Stimulated activated CD4-positive, alpha-beta T cell treated with anti-CD3 and anti-CD28 coated beads, Interleukin-12 subunit alpha, Interleukin-12 subunit beta, amount 100 ng/mL, for 48 hours (primary cell): ENCODE data around the gene PI4KA.

ENCODE experiments used
- DNase-seq, 3 donors: peaks; one replicate each; pipeline ENCODE4 v3.0.0-alpha.2; 2020; ENCODE audit warnings: low read depth in 2 of 3, low spot score in 1 of 3

The PI4KA gene

DNA sequence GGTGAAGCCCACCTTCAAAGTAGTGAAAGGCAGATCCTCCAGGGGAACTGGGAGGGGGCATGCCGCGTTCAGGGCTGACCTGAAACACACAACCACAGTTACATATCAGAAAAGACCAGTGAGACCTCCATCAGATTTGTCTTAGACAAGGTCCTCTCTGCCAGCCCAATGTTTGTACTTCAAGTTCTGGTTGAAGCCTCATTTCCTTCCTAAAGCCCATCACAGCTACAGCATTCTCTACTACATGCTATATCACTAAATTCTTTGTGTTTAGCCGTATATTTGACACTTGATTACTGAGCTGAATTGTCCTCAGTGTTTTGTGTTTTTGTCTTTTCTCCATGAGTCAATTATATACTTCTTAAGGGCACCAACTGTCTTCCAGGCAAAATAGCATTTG, 40.1 kb downstream of the PI4KA start:
- DNase-seq, result no peak

DNA sequence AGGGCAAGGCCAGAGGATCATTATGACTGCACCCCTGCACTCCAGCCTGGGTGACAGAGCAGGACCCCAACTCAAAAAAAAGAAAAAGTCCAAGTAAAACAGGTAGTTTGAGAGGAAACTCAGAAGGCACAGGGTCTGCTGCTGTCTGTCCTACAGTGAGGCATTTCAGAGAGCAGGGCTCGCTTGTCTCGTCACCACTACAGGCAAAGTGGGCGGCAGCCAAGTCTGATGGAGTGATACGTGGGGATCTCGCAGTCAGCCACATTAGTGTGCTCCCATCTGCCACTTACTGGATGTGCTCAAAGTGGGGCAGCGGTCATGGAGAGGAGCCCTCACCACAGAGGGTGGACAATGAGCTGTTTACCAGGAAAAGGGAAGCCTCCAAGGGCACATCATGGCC, 42.1 kb downstream of the PI4KA start:
- no peak for DNase-seq

DNA sequence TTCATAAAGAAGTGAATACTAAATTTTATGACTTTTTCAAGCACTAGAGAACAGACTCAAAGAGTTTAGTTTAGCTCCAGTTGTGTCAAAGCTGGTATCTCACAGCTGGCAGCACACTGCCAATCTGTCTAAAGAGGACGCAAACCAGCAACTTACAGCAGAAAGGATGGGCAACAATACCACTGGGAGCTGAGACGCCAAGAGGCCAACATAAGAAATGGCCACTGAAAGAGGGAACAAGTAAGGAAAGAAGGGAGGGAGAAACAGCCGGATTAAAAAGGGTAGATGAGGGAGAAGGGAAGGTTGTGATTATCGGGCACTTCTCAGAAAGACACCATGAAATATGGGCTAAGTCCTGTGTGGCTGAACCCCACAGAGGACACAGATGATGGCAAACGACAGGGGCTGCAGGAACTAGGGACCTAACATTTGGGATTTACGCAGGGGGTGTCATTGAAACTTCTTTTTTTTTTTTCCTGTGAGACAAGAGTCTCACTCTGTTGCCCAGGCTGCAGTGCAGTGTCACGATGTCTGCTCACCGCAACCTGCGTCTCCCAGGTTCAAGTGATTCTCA, 43.0 kb downstream of the PI4KA start:
- no peak for DNase-seq

DNA sequence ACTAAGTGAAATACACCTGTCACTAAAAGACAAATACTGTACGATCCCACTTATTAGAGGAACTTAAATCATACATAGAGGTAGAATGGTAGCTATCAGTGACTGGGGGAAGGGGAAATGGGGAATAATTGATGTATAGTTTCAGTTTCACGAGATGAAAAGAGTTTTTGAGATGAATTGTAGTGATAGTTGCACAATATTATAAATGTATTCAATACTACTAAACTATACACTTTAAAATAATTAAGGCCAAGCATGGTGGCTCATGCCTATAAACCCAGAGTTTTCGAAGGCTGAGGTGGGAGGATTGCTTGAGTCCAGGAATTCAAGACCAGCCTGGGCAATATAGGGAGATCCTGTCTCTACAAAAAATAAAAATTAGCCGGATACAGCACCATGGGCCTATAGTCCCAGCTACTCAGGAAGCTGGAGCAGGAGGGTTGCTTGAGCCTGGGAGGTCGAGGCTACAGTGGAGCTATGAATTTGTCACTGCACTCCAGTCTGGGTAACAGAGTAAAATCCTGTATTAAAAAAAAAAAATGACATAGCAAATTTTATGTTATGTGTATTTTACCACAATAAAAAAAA, 44.3 kb downstream of the PI4KA start:
- DNase-seq, result no peak

DNA sequence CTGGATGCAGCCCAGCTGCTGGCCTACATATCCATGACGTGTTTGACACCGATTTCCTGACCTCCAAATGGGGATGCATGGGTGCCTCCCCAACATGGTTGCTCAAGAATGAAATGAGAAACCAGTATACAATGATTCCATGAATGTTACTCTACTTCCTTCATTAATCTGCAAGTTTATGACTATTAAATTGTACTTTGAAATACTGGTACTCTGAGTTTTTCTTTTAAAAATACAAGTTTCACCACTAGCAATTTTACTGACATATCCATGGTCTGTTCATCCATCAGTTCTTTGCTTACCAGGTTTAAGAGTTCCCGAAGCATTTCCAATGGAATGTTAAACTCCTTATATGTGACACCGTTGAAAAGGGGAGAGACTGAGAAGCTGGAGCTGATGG, 45.6 kb downstream of the PI4KA start:
- no peak for DNase-seq

DNA sequence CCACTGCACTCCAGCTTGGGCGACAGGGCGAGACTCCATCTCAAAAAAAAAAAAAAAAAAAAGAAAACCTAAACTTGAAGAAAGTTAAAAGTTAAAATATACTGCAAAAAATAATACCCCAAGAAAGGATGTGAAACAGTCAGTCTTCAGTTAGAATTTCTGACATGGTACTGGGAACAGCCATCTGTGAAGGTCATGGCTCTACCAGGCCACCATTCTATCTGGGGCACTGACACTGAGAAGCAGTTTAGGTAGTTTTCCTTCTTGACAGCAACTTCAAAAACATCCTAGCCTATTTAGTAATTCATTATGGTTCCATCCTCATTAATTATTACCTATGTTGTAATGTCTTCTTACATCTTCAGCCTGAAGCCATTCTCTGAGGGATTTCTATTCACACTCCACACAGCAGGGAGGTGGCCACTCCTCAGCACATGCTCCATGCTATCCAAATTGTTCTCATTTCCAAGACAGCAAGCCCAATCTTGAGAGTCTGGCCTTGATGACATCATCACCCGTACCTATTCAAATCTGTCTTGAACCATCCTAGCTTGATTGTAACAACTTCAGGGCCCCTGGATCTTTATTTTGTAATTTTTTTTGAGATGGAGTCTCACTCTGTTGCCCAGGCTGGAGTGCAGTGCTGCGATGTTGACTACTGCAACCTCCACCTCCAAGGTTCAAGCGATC, 46.5 kb downstream of the PI4KA start:
- DNase-seq, result no peak

DNA sequence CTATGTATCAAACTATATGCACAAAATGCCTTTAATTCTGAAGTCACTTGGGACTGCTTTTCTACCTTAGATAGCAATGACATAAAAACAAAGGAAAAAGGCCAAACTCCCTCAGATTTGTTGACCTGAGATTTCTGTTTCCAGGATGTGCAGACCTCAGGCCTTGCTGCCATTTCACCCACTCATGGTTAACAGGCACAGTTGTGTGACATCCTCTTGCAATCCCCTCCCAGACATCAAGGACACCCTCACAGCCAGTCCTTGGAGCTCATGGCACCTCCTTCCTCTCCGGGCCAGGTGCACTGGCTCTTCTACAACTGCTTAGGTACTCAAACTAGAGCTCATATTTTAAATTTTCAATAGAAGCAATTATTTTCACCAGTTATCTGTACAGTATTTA, 47.4 kb downstream of the PI4KA start:
- DNase-seq, result no peak

DNA sequence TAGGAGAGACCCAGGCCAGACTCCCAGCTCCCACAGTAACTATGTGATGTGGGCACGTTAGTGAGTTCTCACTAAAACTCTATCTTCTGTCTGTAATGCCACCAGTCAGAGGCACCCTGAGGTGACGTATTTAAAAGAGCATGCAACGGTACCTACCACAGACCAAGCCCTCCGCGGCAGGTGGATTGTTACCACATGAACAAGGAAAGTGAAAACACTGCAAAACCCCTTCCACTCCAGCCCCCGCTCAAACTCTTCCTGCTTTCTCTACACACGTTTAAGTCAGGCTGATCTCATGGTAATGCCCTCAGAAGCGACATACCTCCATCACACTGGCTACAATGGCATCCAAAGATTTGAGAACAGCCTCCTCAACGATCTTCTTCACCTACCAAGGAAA, 48.0 kb downstream of the PI4KA start:
- no peak for DNase-seq

DNA sequence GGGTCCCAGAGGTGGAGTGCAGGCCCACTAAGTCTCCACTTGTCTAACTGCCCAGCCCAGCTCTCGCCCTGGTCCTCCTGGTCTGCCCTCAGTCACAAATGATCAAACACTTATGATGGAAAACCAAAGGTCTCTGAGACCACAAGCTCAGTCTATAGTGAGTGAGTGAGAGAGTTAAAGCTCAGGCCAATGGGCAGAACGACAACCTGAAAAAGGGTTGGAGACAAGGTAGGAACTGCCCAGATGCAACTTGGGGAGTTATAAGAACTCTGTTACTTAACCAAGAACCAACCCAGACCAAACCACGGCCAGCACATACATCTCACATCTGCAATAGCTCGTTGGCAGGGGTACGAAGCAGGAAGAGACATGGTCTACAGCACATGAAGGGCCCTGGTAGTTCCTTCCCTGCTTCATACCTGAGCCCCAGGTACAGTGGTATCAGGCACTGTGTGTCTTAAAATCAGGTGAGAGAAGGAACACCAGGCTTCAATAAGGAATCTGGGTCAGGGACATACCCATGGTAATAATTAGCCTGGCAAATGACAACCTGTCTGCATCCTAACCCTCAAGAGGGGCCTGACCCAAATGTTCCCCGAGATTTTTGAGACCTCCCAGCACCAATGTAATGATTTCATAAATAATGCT, 48.9 kb downstream of the PI4KA start:
- DNase-seq, result no peak

DNA sequence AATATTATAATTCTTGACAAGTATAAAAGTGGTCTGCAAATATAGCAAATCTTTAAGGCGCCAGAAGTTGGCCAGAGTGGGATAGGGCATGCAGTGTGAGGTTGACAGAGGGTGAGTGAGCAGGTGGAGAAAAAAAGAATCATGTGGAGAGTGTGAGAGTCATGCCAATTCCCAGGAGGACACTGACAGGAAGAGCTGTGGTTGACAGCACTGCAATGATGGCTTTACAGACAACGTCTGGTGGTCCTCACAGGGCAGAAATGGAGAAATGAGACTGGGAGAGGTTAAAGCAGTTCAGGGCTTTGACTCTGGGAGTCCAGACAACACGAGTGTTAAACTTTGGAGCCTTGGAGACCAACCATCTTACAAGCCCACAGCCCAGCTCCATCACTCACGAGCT, 49.8 kb downstream of the PI4KA start:
- no peak for DNase-seq

DNA sequence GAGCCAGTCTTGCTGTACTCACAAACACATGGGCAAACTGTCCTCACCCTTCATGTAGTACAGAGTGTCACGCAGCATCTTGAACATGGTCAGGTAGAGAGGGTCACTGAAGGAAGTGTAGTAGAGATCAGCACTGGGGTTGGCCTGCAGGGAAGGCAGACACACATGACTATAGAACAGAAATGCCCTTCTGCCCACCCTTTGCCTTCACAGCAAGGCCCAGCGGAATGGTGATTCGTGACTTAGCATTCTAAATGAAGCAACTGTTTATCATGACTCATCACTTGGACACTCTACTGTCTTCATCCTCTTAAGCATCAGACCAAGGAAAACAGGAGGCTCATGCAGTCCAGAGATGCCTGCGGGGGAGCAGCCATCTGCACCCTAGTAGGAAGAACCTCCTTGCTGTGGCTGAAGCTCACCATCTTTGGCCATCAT, 51.3 kb downstream of the PI4KA start:
- DNase-seq, result no peak

DNA sequence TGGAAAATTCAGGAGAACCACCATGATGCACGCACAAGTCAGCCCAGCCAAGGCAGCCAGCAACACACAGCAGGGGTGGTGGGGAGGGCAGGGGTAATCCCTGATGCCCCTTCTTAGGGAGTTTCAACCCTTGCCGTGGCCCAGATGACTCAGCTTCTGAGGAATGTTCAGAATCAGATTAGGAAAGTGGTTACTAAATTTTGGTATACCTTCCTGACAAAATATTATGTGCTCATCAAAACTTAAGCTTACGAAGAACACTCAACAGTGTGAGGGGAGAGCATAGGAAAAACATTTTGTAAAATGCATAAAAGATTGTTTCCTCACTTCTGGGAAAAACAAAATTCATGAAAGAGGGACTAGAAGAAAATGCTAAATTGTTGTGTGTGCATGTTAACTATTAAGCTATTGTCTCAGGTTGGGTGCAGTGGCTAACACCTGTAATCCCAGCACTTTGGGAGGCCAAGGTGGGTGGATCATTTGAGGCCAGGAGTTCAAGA, 52.6 kb downstream of the PI4KA start:
- no peak for DNase-seq

DNA sequence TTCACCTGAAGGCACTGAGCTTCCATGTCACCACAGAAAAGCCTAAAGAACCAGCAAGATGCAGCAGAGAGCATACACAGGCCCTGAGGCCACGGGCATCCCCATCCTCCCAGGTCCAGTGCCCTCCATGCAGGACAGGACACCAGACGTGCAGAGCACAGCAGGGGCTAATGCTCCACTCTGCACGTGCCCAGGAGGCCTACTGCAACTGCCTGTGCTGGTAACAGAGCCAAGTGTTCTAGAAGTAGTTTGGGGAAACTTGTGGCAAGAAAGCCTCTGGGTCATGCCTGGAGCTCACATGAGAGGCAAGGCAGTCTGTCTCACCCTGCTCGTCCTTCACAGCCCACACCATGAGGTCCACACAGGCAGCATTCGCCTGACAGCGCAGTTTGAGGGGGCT, 54.0 kb downstream of the PI4KA start:
- no peak for DNase-seq

DNA sequence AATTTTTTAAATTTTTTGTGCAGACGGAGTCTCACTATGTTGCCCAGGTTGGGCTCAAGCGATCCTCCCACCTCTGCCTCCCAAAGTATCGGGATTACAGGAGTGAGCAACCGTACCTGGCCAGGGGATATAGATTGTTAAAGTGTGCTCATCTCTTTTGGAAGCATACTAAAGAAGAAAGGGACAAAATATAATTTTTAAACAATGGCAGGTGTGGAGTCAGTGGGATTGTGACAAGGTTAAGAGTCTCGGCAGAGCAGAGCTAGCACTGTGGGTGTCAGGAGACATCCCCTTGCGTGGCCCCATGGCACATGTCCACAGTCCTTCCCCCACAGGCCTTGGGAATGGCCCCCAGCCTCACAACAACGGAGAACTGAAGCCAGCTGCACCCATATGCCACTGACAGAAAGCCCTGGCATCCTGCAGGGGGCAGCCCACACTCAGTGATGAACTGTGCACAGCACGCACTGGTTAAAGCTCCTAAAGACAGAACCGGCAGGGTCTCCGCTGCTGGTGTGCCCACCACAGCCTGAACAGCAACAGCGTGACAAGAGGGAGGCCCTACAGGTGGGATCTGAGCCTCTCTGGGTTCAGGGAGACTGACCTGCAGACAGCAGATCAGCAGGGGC, 54.8 kb downstream of the PI4KA start:
- DNase-seq, result no peak

DNA sequence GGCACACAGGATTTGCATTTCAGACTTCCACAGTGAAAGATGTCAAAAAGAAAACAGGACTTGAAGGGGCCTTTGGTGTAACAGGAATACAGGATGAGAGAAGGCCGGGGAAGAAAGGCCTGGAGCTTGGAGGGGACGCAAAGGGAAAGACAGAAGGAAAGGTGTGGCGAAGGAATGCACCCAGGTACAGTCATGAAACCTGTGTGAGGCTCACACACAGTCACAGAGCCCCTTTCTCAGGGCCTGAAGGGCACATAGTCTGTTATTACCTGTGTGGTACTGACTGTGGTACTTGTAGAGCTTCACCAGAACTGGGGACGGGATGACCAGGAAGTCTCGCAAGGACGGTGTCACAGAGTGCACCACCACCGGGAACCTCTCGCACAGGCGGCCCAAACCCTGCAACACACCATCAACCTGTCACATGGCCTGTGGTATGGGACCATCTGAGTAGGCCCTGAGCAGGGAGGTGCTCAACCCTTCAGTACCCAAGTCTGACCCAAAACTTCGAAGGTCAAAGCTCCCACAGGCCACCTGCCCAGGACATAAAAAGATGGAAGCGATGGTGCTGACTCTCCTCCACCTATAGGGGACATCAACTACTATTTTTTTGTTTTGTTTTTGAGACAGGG, 55.6 kb downstream of the PI4KA start:
- DNase-seq, result no peak

DNA sequence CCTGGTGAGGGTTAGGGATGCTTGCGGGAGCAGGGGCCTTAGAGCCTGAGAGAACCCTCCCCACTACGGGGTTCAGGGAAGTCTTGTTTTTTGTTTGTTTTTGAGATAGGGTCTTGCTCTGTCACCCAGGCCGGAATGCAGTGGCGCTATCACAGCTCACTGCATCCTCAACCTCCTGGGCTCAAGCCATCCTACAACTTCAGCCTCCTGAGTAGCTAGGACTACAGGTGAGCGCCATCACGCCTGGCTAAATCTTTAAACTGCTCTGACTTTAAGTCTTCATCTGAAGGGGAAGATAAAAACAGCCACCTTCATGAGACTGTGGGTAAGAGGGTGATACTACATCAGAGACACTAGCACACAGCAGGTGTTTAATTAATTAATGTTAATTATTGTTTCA, 56.2 kb downstream of the PI4KA start:
- DNase-seq, result no peak

DNA sequence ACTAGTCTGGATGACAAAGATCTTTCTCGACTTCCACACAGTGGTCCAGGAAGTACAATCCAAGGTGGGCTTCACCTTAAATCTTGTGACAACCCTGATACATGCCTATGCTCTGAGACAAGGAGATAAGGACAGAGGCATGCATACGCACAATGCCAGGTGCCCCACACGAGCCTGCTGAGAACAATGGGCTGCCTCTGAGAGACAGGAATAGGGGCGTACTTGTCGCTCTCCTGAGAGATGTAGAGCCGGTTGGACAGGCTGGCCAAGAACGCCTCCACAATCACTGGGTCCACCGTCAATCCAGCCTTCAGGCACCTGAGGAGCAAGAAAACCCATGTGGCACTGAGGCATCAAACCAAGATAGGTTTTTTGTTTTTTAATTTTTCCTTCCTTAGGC, 59.2 kb downstream of the PI4KA start:
- DNase-seq, result no peak

DNA sequence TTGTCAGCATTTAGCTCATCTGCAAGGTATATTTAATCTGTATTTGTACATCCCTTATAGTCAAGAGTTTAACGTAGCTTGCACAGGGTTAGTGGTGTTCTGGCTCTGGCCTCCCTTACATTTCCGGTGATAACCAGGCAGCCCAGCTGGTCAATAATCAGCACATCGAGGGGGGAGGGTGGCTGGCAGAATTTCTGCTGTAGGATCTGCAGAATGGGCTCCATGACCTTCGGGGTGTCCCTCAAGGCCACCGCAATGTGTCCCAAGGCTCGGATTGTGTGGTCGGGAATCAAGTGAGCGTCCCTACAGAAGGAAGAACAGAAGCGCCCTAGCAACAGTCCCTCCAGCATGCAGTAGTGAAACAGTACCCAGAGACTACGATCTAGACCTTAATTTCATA, 59.6 kb downstream of the PI4KA start:
- DNase-seq, result no peak

DNA sequence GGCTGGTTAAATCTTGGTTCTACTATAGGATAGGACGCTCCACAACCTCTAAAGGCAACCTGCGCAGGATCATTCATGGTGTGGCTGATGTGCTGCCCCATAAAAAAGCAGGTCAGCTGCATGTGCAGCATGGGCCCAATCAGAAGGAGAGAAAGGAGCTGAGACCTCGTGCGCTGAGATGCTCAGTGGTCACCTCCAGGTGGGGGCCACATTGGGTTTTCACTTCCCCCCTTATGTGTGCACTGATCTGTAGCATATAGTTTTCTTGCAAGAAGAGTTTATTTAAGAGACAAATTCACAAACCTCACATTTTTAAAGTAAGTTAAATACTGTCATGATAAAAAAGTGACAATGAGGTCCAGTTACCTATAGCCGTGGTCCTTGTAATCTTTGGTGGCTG, 60.4 kb downstream of the PI4KA start:
- DNase-seq, result no peak

DNA sequence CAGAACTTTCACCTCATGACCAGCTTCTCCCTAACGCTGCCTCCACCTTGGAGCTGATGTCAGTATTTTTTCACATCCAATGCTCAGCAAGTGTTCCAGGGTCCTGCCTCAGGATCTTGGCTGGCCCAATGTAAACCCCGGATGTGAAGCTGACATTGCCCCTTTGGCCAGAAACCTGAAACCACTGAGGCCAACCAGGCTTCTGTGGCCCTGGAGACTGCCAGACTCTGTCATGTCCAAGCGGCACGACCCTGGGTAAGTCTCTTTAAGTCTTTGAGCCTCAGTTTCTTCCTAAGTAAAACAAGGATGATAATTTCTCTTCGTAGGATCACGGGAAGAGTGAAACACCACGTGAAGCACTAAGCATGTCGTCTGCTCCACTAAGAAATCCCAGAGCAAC, 61.9 kb downstream of the PI4KA start:
- no peak for DNase-seq

DNA sequence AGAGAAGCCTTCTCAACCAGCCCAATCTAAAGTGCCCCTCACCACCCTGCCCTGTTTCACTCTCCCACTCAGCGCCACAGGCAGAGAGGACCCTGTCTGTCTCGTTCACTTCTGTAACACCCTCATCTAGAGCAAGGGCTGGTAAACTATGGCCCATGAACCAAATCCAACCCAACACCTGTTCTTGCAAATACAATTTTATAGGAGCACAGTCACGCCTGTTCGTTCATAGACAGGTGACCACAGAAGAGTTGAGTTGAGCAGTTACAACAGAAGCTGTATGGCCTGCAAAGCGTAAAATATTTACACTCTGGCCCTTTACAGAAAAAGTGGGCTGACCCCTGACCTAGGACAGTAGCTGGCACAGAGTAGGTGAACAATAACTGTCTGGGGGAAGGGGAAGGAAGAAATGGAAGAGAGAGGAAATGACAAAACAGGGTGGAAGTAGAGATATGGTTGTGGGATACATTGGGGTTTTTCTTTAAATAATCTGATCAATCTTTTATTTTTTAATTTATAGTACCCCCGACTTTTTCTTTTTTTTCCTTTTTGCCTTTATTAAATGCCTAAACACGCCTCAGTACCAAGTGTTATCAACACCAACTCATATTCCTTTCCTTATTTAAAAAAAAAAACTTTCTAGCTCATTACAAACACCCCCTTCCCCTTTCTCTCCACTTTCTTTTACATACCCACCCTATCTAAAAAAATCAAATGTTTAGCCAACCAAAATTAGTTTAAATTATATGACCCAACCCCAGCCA, 63.8 kb downstream of the PI4KA start:
- no peak for DNase-seq
